AG09319 (cell line): Measurements from ENCODE around the gene CXCL1.
A peak's percentile ranks its signal among the peaks of the same experiment; 100 is the strongest.
"Not testable (repeated sequence)": the region's sequence is repeated elsewhere in the genome, so short reads cannot be mapped to it uniquely, and the experiment has no call there.

Source experiments
- DNase-seq: peaks from one replicate; pipeline ENCODE4 v3.0.0-alpha.2; 2010; ENCODE audit warnings: low read depth; ENCODE audit errors: extremely low read depth
- TF ChIP-seq, protein P1 (sequence below): IDR thresholded peaks from 2 replicates; pipeline ENCODE4 v1.5.1; 2011; ENCODE audit warnings: low read depth, mild to moderate bottlenecking, inconsistent platforms, low read length, moderate library complexity

CXCL1 gene

DNA sequence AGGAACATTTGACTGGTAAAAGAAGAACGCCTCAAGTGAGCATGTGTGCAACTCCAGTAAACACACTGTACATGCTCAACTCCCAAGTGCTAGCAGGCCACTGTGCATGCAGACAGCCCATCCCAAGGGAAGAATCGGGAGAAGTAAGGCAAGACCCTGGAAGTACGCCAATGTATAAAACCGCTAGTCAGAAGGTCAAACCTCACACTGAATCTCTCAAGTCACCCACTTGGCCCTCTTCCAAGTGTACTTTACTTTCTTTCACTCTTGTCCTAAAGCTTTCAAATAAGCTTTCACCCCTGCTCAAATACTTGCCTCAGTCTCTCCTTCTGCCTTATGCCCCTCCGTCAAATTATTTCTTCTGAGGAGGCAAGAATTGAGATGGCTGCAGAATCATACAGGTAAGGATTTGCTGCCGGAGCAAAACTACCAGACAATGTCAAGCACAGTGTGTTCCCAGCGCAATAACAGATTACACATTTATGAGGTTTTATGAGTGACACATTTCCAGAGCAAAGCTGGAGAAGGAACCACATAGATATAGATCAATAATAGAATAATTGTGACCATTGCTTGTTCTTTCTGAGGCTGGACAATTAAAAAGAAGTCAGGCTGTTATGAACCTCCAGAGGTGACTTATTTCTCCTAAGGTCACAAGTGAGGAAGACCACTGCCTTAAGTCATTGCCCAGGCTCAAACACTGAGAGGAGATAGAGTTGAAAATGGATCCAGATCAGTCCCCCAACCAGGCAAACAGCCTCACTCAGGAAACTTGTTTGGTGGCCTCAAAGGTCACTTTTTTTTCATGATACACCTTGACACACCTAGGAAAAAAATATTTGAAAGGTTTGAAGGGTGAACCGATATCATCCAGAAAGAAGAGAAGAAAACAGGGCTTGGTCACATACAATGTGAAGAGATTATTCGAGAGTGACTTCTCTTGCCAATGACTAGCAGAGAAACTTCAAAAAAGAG, 26.3 kb downstream of the CXCL1 start:
- DNase-seq: no peak
- TF ChIP-seq, protein P1, sequence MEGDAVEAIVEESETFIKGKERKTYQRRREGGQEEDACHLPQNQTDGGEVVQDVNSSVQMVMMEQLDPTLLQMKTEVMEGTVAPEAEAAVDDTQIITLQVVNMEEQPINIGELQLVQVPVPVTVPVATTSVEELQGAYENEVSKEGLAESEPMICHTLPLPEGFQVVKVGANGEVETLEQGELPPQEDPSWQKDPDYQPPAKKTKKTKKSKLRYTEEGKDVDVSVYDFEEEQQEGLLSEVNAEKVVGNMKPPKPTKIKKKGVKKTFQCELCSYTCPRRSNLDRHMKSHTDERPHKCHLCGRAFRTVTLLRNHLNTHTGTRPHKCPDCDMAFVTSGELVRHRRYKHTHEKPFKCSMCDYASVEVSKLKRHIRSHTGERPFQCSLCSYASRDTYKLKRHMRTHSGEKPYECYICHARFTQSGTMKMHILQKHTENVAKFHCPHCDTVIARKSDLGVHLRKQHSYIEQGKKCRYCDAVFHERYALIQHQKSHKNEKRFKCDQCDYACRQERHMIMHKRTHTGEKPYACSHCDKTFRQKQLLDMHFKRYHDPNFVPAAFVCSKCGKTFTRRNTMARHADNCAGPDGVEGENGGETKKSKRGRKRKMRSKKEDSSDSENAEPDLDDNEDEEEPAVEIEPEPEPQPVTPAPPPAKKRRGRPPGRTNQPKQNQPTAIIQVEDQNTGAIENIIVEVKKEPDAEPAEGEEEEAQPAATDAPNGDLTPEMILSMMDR: no peak

DNA sequence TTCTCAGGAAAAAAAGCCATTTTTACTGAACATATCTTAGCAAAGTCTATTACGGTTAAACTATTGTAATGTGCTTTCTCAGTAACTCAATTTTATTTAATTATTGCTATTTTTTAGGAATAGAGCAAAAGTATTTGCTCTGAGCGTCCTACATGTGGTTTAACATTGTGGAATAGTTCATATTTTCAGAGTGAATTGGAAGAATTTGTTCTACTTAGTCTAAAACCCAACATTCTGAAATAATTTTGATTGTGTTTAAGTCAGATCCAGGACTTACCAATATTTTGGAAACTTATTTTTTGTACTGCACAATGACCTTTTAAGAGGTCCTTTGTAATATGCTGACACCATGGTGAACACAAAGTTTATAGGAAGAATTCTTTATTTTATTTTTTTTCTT, 27.2 kb downstream of the CXCL1 start:
- TF ChIP-seq, protein P1: no peak
- DNase-seq: no peak

DNA sequence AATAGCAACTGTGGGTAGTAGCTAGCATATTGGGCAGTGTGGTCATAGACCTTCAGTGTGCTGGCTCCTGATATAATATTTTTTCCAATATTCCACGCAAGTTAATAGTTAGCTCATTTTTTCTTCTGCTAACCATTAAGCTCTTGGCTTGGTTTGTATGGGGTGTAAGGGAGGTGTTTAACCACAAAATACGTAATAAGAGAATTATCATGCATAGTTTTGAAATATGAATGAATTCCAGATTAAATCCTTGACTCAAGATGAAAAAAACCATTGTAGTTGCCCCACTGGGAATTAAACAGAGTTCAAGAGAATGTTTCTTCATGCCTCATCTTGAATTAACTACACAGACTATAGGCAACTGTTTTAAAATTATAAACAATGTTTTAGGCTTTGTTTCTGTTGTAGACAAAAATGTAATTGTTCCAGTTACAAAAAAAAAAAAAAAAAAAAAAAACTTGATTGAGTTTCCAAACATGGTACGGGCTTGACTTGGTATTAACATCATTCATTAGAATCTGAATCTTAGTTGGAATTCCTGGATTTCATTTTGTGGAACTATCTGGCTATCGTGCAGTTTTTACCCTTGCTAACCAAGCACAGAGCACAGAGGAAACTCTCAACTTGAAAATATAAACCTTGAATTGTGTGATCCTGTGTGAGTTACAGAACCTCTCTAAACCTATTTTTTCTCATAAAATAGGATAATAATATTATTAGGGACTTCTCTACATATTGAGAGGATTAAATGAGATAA, 28.4 kb downstream of the CXCL1 start:
- TF ChIP-seq, protein P1: no peak
- peak; percentile 95 for DNase-seq

DNA sequence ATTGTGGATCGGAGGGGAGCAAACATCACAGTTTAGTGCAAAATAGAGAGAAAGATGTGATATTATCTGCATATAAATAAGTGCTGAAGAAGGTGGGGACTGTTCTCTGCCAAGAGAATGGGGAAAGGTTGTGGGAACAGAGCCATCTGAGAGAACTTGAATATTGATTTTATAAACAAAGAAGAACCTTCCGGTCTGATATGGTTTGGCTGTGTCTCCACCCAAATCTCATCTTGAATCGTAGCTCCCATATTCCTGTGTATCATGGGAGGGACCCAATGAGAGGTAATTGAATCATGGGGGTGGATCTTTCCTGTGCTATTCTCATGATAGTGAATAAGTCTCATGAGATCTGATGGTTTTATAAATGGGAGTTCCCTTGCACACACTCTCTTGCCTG, 30.1 kb downstream of the CXCL1 start:
- not testable (repeated sequence) for DNase-seq

DNA sequence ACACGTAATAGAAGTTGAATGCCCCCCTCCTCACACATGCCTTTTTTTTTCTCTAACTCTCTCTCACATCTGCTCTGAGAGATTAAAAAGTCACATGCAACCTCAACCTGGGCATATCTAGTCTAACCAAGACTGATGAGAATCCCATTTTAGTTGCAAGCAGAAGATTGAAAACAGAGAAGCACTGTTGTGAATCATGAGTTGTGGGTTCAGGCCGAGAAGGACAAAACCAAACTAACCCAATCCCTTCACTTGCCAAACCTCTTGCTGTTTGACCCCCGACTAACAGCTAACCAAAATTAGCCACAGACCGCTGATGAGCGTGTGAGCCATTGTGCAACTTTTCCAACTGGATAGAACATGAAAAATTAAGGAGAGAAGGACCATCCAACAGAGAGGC, 31.8 kb downstream of the CXCL1 start:
- TF ChIP-seq, protein P1: no peak
- DNase-seq: peak; percentile 78

DNA sequence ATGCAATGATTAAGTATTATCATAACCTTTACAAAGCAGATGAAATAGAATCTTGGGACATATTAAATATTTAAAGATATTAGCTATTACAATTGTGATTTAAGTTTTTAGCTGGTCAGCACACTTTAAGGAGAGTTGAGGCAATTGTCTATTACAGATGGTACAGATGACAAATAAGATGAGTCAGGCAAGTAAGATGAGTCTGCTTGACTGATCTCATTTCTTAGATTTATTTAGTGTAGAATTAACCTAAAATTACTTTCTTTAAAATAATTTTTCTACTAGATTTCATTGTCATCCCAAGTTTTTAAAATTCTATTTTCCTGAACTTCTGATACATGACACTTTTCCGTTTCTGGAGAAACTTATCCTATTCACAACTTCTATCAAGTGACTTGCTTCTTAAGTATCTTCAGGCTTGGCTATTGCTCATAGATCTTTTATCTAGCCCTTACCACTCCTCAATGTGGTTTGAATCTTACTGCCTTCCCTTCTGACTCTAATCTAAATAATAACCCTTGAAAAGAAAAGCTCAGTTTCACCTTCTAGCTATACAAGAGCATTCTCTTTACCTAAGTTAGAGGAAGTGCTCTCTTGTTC, 32.9 kb downstream of the CXCL1 start:
- no peak for DNase-seq

More for the DNA sequence above, 32.9 kb downstream of the CXCL1 start:
- TF ChIP-seq, protein P1: no peak
